GM19397 (cell line): ENCODE data around the gene MAL.

Experiments
- ATAC-seq: cut with Tn5 transposase; IDR thresholded peaks from one replicate; pipeline ENCODE4 v1.9.1; 2021; ENCODE audit warnings: mild to moderate bottlenecking, moderate library complexity; ENCODE audit not compliant: unreplicated experiment

Gene MAL

DNA sequence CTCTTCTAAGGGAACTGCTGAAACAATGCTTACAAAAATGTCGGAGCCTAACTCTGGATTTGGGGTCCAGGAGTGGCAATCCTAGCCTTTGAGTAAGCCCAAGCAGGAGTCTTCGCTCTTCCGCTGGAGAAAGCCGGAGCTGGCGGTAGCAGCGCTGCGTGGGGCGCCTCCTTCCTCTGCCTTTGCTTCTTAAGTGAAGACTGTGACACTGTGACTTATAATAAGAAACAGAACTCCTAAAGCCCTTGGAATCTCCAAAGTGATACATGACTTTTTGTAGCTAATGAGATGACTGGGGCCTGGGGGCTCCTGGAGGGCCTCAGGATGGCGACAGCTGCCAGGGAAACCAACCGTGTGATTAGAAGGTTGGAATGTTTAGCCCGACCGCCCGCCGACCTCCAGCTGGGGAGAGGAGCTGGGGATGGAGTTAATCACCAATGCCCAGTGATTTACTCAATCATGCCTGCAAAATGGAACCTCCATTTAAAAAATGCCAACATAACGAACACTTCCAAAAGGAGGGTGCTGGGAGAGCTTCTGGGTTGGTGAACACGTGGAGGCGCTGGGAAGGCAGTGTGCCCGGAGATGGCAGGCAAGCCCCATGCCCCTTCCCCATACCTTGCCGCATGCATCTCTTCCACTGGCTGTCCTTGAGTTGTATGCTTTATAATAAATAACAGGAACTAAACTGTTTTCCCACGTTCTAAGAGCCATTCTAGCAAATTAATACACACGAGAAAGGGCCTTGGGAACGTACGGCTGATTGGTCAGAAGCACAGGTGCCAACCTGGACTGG lies 29.0 kb upstream of the MAL start:
- ATAC-seq: no peak

GRCh38 chr2:94997981-94998930 lies 27.3 kb upstream of the MAL start:
- ATAC-seq: no peak

- no peak for ATAC-seq
Observed at GRCh38 chr2:94999431-94999883, 26.1 kb upstream of the MAL start.

DNA sequence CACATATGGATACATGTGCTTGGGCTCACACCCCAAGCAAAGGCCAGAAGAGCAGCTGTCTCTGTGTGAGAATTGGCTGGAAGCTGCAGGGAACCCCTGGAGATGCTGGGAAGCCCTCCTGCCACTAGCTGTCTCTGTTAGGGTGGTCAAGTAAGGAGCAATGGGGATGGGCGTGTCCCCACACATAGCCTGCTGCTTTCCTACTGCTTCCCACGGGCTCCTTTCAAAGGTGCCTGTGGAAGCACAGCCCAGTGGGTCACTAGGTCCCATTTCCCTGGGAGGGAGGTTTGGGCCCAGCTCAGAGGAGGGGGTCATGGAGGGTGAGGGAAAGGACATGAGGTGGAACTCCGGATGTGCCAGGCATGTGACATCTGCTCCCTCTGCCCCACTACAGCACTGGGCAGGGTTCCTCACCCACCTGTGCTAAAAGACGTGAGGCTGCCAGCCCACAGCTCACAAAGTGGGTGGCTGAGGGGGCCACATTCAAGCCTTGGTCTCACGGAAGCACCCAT lies 24.4 kb upstream of the MAL start:
- ATAC-seq: no peak

- ATAC-seq: no peak
Observed at GRCh38 chr2:95001701-95002100, 23.8 kb upstream of the MAL start.

GRCh38 chr2:95002498-95002897 lies 23.0 kb upstream of the MAL start:
- no peak for ATAC-seq

DNA sequence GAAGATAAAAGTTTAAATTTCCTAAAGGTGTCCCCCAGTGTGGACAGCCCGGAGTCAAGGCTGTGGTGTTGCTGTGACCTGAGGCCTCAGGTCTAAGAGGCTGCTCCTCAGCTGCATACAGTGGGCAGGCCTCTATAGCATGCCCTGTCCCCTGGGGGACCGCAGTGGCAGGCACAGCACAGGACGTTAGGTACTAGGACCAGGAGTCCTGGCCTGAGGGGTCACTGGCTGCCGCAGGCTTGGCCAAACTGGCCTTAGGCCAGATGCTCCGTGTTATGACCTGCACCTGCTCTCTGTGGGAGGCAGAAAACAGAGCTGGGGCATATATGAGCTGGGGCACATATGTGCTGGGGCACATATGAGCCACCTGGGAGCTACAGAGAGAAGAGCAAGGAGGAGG lies 21.2 kb upstream of the MAL start:
- no peak for ATAC-seq

DNA sequence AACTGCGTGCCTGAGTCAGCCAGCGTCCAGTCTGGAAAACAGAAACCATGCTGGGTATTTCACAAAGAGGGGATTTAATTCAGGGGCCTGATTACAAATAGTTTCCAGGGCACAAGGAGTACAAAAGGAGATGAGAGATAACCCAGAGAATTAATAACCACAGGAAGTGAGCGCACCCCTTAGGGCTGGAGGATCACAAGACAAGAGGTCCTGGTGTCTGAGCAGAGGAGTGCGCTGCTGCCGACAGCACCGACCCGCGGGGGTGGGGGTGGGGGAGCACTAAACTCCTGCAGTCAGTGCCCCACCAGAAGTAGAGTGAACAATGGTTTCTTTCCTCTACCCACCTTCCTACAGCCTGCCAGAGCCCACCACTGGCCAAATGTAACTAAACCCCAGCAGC lies 20.8 kb upstream of the MAL start:
- no peak for ATAC-seq

DNA sequence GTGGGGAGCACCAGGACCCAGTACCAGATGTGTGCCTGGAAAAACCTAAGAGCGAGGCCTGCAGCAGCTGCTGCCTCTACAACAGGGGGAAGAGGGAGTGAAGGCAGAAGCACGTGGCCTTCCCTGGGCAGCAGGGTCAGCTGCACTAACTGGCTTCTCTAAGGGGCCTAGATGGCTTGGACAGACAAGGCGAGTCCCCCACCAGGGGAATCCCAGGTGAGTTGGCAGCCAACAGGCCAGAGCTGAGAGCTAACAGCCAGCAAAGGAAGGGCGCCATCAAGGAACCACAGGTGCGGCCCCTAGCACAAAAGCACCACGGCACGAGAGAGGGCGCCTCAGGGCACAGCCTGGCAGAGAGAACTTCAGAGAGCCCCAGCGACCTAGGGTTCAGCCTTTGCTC lies 19.8 kb upstream of the MAL start:
- no peak for ATAC-seq

DNA sequence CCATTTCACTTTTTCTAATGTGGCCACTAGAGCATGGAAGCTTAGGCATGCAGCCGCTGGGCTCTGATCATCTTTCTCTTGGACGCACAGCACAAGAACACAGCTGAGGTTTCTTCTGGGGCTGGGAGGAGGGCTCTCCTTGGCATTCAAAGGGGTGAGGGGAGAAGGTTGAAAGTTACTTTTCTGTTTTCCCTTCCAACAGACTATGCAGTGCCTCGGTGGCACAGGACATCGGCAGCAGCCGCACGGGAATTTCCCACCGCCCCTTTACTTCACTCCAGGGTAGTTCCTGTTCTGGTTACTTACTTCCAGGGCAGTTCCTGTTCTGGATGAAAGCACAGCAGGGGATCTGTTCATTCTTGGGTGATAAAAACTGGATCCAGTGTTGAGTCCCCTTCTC lies 18.9 kb upstream of the MAL start:
- no peak for ATAC-seq

- no peak for ATAC-seq
Observed at GRCh38 chr2:95007031-95007609, 18.4 kb upstream of the MAL start.

DNA sequence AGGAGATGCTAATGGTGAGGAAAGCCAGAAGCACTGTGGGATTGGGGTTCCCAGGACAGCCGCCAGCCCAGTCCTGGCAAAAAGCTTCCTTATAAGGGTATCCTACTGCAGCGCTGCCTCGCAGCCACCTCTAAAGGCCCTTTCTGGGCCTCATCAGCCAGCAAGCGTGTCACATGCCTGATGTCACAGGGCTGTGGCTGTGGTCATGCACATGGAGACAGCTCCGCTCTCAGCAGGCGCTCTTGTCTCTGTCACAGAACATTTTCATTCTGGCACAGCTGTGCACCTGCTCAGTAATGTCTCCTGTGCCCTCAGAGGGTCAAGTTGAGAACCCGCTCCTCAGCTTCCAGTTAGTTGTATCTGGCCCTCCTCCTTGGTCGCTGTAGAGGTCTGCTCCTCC lies 17.7 kb upstream of the MAL start:
- ATAC-seq: no peak

DNA sequence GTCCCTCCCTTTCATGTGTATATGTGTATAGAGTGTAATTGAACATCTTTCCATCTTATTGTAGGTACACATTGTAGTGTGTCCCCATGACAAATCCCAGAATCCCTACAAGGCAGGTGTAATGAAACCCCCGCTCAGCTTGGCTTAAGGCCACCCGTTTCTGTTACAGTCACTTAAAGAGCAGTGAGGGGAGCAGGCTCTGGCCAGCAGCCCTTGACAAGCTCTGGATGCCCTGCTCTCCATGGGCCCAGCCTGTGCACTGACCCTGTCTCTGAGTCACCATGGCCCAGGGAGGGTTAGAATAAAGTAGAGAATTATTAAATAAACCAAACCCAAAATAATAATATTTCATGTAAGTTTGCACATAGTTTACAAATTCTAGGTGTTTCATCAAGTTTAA lies 17.2 kb upstream of the MAL start:
- no peak for ATAC-seq

DNA sequence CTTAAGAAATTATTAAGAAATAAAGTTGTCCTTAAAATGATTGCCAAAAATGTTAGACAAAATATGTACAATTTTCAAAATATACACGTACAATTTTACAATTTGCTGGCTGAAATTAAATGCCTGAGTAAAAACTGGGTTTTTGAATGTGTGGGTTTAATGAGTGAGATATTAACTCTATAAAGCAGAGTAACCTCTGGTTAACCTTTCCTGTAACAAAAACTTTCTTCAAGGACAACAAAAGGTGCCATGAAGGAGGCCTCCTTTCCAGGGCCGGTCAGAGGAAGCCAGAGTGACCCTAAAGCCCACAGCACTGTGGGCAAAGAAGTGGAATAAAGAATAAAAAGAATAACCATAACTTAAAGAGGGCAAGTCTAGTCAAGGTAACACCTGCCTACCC lies 16.5 kb upstream of the MAL start:
- no peak for ATAC-seq

DNA sequence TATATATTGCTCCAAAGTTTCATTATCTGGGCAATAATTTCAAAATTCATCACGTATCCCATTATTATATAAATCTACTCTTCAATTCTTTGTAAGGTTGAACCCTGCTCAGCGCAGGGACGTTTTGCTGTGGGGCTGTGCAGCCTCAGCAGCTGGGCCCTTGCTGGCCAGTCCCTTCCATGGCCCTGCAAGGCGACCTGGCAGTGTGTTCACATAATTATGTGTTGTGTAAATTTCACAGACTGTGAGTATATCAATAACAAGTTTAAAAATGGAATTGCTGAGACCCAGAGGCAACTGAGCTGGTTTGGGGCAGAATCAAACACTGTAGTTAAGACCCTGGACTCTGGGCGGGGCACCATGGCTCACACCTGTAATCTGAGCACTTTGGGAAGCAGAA lies 16.1 kb upstream of the MAL start:
- ATAC-seq: no peak

DNA sequence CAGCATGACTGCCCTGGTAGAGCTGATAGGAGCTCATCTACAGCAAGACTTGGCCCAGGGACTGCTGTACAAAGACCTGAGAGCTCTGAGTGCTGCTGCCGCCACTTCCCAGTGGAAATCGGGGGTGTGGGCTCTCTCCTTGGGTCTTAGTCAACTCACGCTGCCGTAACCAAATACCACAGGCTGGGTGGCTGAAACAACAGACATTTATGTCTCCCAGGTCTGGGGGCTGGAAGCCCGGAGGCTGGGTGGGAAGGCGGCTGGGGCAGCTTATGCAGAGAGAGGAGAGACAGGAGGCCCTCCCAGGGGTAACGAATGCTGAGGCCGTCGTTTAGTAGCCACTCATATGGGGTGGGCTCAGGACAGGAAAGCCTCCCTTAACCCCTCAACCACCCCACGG lies 15.4 kb upstream of the MAL start:
- no peak for ATAC-seq

DNA sequence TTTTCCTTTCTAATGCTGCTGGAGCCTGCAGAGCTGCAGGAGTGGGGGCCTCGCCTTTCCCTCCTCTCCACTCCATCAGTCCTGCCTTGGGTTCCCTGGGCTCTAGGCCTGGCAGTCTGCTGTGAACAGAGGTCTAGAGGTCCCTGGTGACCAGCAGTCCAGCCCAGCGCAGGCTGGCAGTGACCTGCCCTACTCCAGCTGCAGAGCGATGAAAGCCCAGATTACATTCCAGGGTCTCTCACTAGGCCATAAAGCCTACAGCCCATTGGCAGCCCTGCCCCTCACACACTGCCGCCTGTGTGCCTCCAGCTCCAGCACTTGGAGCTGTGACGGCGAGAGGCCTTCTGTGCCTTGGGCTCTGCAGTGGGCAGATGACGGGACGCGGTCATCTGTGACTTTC lies 14.8 kb upstream of the MAL start:
- no peak for ATAC-seq

DNA sequence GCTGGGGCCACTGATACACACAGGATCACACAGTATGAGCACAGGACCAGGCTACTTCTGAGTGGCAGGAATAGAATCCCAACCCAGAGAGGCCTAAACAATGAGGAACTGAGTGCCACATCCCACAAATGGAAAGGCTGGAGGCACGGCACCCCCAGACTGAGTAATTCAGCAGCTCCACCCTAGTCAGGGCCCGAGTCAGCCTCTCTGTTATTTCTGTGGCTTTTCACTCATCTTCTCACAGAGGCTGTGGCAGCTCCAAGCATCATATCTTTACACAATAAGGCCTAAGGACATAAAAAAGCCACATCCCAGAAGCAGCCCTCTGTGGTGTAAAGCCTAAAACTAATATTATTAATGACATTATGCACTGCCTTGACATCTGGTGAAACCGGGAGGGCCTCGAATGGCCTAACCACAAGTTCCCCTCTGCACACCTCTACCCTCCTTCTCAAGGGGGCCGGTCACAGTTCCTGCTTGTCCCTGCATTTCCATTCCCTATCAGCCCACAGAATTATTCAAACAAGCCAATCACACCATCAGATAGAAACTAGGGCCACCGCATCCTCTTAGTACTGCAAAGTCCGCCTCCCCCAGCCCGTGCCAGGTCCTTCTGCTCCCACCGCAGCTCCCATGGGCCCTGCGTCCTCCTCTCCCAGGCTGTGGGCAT lies 12.5 kb upstream of the MAL start:
- ATAC-seq: peak; percentile 64

DNA sequence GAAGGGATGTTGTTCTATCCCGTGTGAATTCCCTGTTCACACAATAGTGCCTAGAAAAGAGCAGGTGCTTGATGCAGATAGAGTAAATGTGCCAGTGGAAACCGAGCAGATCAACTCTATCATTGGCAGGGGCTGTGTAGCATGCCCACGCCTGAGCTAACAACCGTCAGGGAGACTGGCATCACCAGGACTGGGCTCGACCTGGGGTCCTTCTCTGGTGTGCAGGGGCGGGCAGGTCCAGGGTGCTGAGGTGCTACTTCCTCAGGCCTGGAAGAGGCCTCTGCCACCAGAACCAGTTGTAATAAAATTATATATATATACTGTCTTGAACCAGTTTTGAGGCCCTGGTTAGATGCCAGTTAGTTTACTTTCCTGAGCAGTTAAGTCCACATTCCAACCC lies 11.8 kb upstream of the MAL start:
- no peak for ATAC-seq

GRCh38 chr2:95014126-95014708 lies 11.3 kb upstream of the MAL start:
- no peak for ATAC-seq
